T-helper 2 cell (primary cell): ENCODE measurements around the gene AGTPBP1.
"Not testable (repeated sequence)": the region's sequence is repeated elsewhere in the genome, so short reads cannot be mapped to it uniquely, and the experiment has no call there.

ENCODE experiments used
- DNase-seq, 5 experiments: peaks; one replicate each; pipeline versions ENCODE4 v3.0.0 to v3.0.0-alpha.2; 2012 to 2022

The AGTPBP1 gene

GRCh38 chr9:85617141-85617670, 124.5 kb downstream of the AGTPBP1 start:
- no peak for DNase-seq

GRCh38 chr9:85615792-85616191, 126.0 kb downstream of the AGTPBP1 start:
- DNase-seq = no peak

DNA sequence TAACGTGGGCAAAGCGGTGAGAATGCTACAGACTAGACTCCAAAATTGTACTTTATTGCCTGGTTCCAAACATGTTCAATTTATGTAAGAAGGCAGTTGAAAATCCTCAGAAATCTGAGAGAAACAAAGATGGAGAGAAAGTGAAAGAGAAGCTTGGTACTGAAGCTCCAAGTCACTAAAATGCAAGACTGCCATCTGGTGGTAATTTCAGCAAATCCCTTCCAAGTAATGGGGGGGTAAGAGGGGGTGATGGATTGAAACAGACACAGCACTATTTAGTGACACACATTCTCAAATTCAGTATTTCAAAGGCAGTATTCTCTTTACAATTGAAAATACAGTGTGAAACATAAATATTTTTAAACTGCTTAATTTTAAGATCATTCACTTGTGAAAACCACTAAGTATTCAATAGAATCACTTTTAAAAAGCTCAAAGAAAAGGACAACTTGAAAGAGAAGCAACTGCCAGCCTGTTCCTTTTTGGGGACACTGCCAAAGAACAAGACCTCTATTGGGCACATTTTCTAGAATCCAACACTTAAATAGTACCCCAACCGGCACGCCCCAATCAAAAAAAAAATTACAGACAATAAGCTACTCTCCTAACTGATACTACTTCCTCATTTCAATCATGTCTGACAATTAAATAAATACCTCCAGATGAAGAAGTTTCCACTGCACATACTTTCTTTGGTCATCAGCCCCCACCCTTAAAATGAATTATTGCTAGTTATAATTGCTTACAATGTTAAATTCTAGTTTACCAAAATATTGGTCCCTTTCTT, 131.5 kb downstream of the AGTPBP1 start:
- peak in 2 of 5 experiments; percentile 36 to 79 for DNase-seq

- no peak for DNase-seq
Observed at GRCh38 chr9:85605905-85606304, 135.8 kb downstream of the AGTPBP1 start.

- DNase-seq = no peak
Observed at GRCh38 chr9:85603936-85604335, 137.8 kb downstream of the AGTPBP1 start.

GRCh38 chr9:85602742-85603141, 139.0 kb downstream of the AGTPBP1 start:
- no peak for DNase-seq

- peak in 2 of 5 experiments; percentile 13 to 91 for DNase-seq
Observed at GRCh38 chr9:85600675-85601263, 141.0 kb downstream of the AGTPBP1 start.

DNA sequence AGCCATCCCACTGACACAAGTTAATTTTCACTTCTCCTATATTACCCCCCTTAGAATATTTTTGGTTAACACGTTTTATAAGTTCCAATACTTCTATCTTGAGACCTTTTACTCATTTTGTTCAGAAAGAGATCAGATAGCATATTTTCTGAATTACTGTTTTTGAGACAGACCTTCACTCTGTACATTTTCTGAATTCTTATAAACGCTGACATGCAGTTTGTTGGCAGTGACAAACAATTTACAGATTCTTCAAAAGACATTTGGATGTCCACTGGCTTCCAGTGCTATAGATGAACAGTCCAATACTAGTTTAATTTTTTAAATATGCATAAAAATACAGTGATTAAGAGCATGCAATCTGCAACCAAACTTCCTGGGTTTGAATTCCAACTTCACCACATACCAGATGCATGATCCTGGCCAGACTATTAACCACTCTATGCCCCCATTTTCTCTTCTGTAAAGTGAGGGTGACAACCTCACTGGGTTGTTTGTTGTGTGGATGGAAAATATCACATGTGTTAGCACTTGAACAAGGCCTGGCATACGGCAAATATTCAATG, 142.1 kb downstream of the AGTPBP1 start:
- DNase-seq = peak in 1 of 5 experiments; percentile 9

DNA sequence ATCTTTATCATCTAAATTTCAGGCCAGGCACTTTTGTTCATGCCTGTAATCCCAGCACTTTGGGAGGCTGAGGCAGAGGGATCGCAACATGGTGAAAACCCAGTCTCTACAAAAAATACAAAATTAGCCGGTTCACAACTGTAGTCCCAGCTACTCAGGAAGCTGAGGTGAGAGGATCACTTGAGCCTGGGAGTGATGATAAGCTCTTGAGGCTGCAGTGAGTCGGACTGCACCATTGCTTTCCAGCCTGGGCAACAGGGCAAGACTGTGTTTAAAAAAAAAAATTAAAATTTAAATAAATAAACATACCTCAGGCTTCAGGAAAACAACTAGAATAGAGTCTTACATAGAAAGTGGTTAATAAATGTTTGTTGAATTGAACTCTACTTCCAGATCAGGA, 147.4 kb downstream of the AGTPBP1 start:
- DNase-seq = no peak

DNA sequence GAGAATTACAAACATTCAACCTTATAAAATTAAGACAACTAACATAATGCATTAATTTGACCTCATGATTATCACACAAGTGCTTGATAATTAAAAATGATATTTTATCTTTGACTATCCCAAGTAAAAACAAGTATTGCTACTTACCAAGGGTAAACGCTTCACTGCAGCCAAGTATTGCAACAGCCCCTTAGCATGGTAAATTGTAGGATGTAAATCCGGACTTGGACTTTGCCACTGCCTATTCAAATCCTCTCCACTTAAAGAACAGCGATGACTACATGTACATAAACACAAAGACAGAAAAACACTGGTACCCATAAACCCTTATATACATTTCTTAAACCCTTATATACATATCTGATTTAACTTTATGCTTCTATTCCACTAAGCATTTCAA, 155.1 kb downstream of the AGTPBP1 start:
- DNase-seq = no peak

- DNase-seq = no peak
Observed at GRCh38 chr9:85577353-85577952, 164.3 kb downstream of the AGTPBP1 start.

DNA sequence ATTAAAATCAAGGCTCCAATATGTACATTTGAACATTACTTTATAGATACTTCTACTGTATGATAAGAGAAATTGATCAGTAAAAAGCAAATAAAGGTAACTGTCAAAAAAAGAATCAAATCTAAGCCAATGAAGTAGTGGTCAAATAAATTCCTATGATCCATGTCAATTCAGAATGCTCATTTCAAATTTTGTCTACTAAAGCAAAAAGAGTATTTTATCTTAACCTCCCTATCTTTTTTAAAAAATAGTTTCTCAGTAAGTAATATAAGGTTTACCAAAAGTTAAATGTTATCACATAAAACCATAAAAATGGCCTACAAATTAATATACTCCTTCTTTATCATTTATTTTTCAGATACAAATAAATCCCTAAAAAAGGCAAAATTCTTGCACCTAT, 165.9 kb downstream of the AGTPBP1 start:
- no peak for DNase-seq

- not testable (repeated sequence) for DNase-seq
Observed at GRCh38 chr9:85573546-85573945, 168.2 kb downstream of the AGTPBP1 start.

DNA sequence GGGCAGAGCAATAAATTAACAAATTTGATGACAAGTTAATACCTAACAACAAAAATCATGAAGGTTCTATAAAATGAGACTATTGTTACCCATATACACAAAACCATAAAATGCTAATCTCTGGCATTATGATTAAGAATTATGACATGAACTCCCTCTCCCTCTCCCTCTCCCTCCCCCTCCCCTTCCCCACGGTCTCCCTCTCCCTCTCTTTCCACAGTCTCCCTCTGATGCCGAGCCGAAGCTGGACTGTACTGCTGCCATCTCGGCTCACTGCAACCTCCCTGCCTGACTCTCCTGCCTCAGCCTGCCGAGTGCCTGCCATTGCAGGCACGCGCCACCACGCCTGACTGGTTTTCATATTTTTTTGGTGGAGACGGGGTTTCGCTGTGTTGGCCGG, 168.8 kb downstream of the AGTPBP1 start:
- DNase-seq = not testable (repeated sequence)

GRCh38 chr9:85569988-85570387, 171.8 kb downstream of the AGTPBP1 start:
- no peak for DNase-seq

GRCh38 chr9:85559526-85559925, 182.2 kb downstream of the AGTPBP1 start:
- no peak for DNase-seq

GRCh38 chr9:85554349-85554748, 187.4 kb downstream of the AGTPBP1 start:
- peak in 1 of 5 experiments; percentile 19 for DNase-seq

DNA sequence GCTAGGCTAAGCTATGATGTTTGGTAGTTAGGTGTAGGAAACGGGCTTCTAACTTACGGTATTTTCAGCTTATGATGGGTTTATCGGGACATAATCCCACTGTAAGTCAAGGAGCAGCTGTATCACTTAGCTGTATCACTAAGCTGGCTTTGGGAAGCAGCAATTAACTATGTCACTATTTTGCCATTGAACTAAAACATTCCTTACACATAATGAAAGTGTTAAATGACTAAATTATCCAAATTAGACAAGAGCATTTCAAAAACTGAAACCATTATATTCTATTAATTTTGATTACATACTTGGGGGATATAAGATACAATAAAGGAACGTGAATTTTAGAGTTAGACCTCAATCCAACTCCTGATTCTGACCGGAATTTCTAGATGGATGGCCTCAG, 188.3 kb downstream of the AGTPBP1 start:
- no peak for DNase-seq

DNA sequence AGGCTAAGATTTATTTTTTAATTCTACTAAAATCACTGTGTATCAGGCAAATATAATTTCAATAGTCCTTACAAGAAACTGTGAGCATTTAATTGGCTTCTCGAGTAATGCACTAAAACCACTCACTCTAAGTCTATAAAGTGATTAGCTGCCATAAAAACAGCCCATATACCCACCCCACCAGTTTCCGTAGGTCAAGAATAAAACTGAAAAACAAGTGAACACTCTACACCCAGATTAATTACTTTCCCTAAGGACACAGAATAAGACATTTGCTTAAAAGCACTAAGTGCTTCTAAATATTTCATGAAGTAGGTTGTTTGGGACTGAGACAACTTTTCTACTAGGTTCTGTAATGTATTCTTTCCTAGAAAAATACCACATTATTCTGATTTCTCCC, 194.2 kb downstream of the AGTPBP1 start:
- no peak for DNase-seq

GRCh38 chr9:85543196-85543595, 198.6 kb downstream of the AGTPBP1 start:
- no peak for DNase-seq

GRCh38 chr9:85541876-85542275, 199.9 kb downstream of the AGTPBP1 start:
- no peak for DNase-seq

DNA sequence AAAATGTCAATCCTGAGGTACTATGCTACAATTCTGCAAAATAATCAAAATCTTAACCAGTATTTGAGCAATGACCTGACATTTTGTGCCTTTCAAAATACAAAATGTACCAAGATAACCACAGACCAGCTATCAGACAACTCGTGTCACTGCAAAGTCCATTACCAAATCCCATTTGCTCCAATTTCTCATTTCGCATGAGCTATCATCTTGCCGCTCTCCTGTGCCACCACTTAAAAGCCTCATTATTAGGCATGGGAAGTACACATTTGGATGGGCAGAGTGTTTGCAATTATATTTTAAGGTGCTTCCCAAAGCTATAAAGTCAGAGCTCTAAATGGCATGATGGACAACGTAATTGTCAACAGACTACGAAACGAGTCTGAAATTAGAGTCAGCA, 205.2 kb downstream of the AGTPBP1 start:
- DNase-seq = no peak

GRCh38 chr9:85536076-85536475, 205.7 kb downstream of the AGTPBP1 start:
- DNase-seq = no peak
